K562 (cell line): ENCODE measurements around the gene EEF1AKMT4. TPM values are rescaled to one million over a fixed set of nuclear protein-coding genes. Genes with fewer than 3 reads are reported as not detected.

ENCODE experiments used
- CREM ChIP-seq: IDR thresholded peaks from 2 replicates; pipeline ENCODE4 v1.6.1; 2014; ENCODE audit warnings: antibody characterized with exemption, low read depth
- FOXA1 ChIP-seq: fragments of 450-650 bp; IDR thresholded peaks from 2 replicates; pipeline ENCODE4 v1.6.1; 2016; ENCODE audit warnings: mild to moderate bottlenecking, borderline replicate concordance
- HLTF ChIP-seq: fragments of 450-650 bp; IDR thresholded peaks from 2 replicates; pipeline ENCODE4 v1.6.1; 2016
- HMG20B ChIP-seq: fragments of 250-450 bp; sonication (Bioruptor Pico); IDR thresholded peaks from 2 replicates; pipeline ENCODE4 v1.5.0; 2021; ENCODE audit warnings: mild to moderate bottlenecking
- JUN ChIP-seq, 2 experiments: sonication (generic) in 1 of 2; formaldehyde crosslinking in 1 of 2; IDR thresholded peaks; 2 replicates each; pipeline versions ENCODE4 v1.6.1 to v1.8.0; 2012 to 2022; ENCODE audit warnings: borderline replicate concordance in 2 of 2, mild to moderate bottlenecking in 2 of 2, improper control_type of control experiment in 1 of 2, low read depth in 1 of 2, low read length in 1 of 2, missing genetic modification reagents in 1 of 2
- MCM2 ChIP-seq: fragments of 450-650 bp; IDR thresholded peaks from 2 replicates; pipeline ENCODE4 v1.6.1; 2017; ENCODE audit warnings: low read depth, mild to moderate bottlenecking
- PCBP2 ChIP-seq: fragments of 200-400 bp; formaldehyde crosslinking; IDR thresholded peaks from 2 replicates; pipeline ENCODE4 v1.6.1; 2018; ENCODE audit warnings: low read length, low read depth, mild to moderate bottlenecking, moderate library complexity; ENCODE audit not compliant: poor library complexity, severe bottlenecking
- PTBP1 ChIP-seq: fragments of 200-400 bp; formaldehyde crosslinking; IDR thresholded peaks from 2 replicates; pipeline ENCODE4 v1.6.1; 2017; ENCODE audit warnings: low read depth, low read length
- RHOXF2B ChIP-seq: fragments of 250-450 bp; sonication (Bioruptor Pico); conservative IDR thresholded peaks from 2 replicates; pipeline ENCODE4 v1.5.1; 2021
- SLC30A9 ChIP-seq: fragments of 250-450 bp; sonication (Bioruptor Pico); IDR thresholded peaks from 2 replicates; pipeline ENCODE4 v1.8.0; 2022; ENCODE audit warnings: mild to moderate bottlenecking, moderate library complexity
- SMC3 ChIP-seq: conservative IDR thresholded peaks from 2 replicates; pipeline ENCODE4 v1.6.1; 2011; ENCODE audit warnings: low read depth, low read length, improper control_type of control experiment; ENCODE audit not compliant: insufficient read depth
- ZNF347 ChIP-seq: fragments of 450-650 bp; formaldehyde crosslinking; IDR thresholded peaks from 2 replicates; pipeline ENCODE4 v1.4.0; 2020; ENCODE audit warnings: low read depth, mild to moderate bottlenecking, moderate library complexity
- ZNF41 ChIP-seq: fragments of 250-450 bp; sonication (Bioruptor Pico); conservative IDR thresholded peaks from 2 replicates; pipeline ENCODE4 v1.4.0; 2020; ENCODE audit warnings: mild to moderate bottlenecking
- ZNF589 ChIP-seq: fragments of 200-800 bp; sonication (Bioruptor generic); IDR thresholded peaks from 2 replicates; pipeline ENCODE4 v1.6.1; 2016; ENCODE audit warnings: low read depth, missing genetic modification characterization, missing compliant biosample characterization
- ZNF707 ChIP-seq: fragments of 250-450 bp; sonication (Bioruptor Pico); conservative IDR thresholded peaks from 2 replicates; pipeline ENCODE4 v1.8.0; 2022; ENCODE audit warnings: inconsistent platforms, mild to moderate bottlenecking, moderate library complexity
- polyA plus RNA-seq, 8 experiments: library from polyadenylated mRNA; depleted of rRNA in 4 of 8; stranded (reverse) in 5 of 8; unstranded in 3 of 8; fragments of >200 nt; fragmentation: Nextera tagmentation in 2 of 8; fragmentation: Illumina TruSeq in 1 of 8; extraction: Ambion mirVana in 2 of 8; extraction: Trizol in 1 of 8; gene quantifications; 2 replicates each; pipeline versions ENCODE4 v1.2.1 to v1.2.3, GENCODE V29; 2011 to 2014; ENCODE audit warnings: inconsistent platforms in 1 of 8, missing spikeins in 1 of 8
- total RNA-seq, 7 experiments: library from RNA; depleted of rRNA in 6 of 7; stranded (reverse); fragments of >200 nt in 6 of 7; fragmentation: Illumina TruSeq in 2 of 7; extraction: Trizol in 2 of 7; gene quantifications; 2 replicates each; pipeline versions ENCODE4 v1.2.1 to v1.2.3, GENCODE V29; 2011 to 2021; ENCODE audit warnings: low replicate concordance in 1 of 7
- TF ChIP-seq, protein P1 (sequence below): IDR thresholded peaks from 3 replicates; pipeline ENCODE4 v1.6.1; 2011; ENCODE audit warnings: borderline replicate concordance, mild to moderate bottlenecking; ENCODE audit not compliant: insufficient read length, insufficient read depth
- TF ChIP-seq, protein P2 (sequence below): sonication (generic); formaldehyde crosslinking; IDR thresholded peaks from 2 replicates; pipeline ENCODE4 v1.5.0; 2020; ENCODE audit warnings: missing genetic modification reagents
- TF ChIP-seq, protein P3 (sequence below): fragments of 450-650 bp; formaldehyde crosslinking; IDR thresholded peaks from 2 replicates; pipeline ENCODE4 v1.4.0; 2020; ENCODE audit warnings: mild to moderate bottlenecking, moderate library complexity
- TF ChIP-seq, protein P4 (sequence below): fragments of 250-450 bp; sonication (Bioruptor Pico); IDR thresholded peaks from 2 replicates; pipeline ENCODE4 v1.8.0; 2021; ENCODE audit warnings: moderate library complexity, mild to moderate bottlenecking, inconsistent platforms
- TF ChIP-seq, protein P5 (sequence below): fragments of 450-650 bp; IDR thresholded peaks from 2 replicates; pipeline ENCODE4 v1.6.1; 2017; ENCODE audit warnings: mild to moderate bottlenecking, moderate library complexity
- TF ChIP-seq, protein P6 (sequence below): IDR thresholded peaks from 2 replicates; pipeline ENCODE4 v1.6.1; 2011; ENCODE audit warnings: borderline replicate concordance, low read depth, mild to moderate bottlenecking, moderate library complexity, low read length; ENCODE audit not compliant: insufficient read depth, poor library complexity, severe bottlenecking

Gene EEF1AKMT4
- total and polyA plus RNA-seq, 9 of the 15 experiments (the other 6 are each of a cell fraction or from before 2014, with no cell fraction given): 10.3 to 49.4 (median 18.9) TPM

DNA sequence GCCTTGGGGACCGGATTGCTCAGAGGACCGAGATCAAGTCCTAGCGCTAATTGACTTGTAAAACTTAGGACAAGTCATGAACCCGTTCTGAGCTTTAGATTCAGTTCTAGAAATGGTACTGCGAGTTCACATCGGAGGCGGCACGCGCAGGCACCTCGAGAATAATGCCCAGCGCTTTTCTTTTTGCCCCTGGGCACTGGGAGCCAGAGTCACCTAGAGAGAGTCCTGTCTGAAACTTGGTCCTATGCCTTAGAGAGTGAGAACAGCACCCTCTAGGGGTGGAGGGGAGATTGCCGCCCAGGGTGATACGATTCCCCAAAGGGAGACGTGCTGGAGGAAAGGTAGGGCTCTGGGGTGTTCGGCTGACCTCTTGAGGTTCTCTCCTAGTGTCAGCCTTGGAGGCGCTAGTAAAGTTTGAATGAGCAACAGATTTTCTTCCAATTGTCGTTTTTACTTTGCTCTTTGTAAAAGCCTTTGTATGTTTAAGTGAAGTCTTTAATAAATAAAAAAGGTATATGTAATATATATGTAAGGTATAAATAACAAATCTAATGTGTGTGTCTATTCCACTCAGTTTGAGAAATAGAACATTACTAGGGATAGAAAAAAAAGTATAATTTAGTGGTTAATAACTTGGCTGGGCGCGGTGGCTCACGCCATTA is 826 bp downstream of the EEF1AKMT4 start (continued):
- TF ChIP-seq, protein P1, sequence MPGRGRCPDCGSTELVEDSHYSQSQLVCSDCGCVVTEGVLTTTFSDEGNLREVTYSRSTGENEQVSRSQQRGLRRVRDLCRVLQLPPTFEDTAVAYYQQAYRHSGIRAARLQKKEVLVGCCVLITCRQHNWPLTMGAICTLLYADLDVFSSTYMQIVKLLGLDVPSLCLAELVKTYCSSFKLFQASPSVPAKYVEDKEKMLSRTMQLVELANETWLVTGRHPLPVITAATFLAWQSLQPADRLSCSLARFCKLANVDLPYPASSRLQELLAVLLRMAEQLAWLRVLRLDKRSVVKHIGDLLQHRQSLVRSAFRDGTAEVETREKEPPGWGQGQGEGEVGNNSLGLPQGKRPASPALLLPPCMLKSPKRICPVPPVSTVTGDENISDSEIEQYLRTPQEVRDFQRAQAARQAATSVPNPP: no peak
- TF ChIP-seq SMC3 (peak; percentile 66; the same call in 1 of the 2 replicates), PCBP2 (no peak), ZNF41 (CRISPR knock-in tag) (no peak), ZNF589 (CRISPR knock-in tag) (no peak), ZNF707 (CRISPR knock-in tag) (no peak), JUN (IDR thresholded peaks at IDR 0.05; ENCODE audit: borderline replicate concordance, low read depth, low read length) (peak; percentile 34; the same call in 1 of the 2 replicates), JUN (CRISPR knock-in tag; IDR thresholded peaks at IDR 0.05; ENCODE audit: borderline replicate concordance) (no peak), MCM2 (no peak), PTBP1 (no peak), FOXA1 (no peak), CREM (peak; percentile 60), HLTF (no peak), RHOXF2B (CRISPR knock-in tag) (no peak), HMG20B (no peak), ZNF347 (CRISPR knock-in tag) (no peak), SLC30A9 (CRISPR knock-in tag) (no peak)
- TF ChIP-seq, protein P2, sequence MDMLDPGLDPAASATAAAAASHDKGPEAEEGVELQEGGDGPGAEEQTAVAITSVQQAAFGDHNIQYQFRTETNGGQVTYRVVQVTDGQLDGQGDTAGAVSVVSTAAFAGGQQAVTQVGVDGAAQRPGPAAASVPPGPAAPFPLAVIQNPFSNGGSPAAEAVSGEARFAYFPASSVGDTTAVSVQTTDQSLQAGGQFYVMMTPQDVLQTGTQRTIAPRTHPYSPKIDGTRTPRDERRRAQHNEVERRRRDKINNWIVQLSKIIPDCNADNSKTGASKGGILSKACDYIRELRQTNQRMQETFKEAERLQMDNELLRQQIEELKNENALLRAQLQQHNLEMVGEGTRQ (CRISPR knock-in tag): no peak
- TF ChIP-seq, protein P3, sequence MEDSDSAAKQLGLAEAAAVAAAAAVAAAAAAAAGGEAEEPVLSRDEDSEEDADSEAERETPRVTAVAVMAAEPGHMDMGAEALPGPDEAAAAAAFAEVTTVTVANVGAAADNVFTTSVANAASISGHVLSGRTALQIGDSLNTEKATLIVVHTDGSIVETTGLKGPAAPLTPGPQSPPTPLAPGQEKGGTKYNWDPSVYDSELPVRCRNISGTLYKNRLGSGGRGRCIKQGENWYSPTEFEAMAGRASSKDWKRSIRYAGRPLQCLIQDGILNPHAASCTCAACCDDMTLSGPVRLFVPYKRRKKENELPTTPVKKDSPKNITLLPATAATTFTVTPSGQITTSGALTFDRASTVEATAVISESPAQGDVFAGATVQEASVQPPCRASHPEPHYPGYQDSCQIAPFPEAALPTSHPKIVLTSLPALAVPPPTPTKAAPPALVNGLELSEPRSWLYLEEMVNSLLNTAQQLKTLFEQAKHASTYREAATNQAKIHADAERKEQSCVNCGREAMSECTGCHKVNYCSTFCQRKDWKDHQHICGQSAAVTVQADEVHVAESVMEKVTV: peak; percentile 61
- TF ChIP-seq, protein P4, sequence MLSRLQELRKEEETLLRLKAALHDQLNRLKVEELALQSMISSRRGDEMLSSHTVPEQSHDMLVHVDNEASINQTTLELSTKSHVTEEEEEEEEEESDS (CRISPR knock-in tag): no peak
- TF ChIP-seq, protein P5, sequence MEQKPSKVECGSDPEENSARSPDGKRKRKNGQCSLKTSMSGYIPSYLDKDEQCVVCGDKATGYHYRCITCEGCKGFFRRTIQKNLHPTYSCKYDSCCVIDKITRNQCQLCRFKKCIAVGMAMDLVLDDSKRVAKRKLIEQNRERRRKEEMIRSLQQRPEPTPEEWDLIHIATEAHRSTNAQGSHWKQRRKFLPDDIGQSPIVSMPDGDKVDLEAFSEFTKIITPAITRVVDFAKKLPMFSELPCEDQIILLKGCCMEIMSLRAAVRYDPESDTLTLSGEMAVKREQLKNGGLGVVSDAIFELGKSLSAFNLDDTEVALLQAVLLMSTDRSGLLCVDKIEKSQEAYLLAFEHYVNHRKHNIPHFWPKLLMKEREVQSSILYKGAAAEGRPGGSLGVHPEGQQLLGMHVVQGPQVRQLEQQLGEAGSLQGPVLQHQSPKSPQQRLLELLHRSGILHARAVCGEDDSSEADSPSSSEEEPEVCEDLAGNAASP: no peak
- TF ChIP-seq, protein P6, sequence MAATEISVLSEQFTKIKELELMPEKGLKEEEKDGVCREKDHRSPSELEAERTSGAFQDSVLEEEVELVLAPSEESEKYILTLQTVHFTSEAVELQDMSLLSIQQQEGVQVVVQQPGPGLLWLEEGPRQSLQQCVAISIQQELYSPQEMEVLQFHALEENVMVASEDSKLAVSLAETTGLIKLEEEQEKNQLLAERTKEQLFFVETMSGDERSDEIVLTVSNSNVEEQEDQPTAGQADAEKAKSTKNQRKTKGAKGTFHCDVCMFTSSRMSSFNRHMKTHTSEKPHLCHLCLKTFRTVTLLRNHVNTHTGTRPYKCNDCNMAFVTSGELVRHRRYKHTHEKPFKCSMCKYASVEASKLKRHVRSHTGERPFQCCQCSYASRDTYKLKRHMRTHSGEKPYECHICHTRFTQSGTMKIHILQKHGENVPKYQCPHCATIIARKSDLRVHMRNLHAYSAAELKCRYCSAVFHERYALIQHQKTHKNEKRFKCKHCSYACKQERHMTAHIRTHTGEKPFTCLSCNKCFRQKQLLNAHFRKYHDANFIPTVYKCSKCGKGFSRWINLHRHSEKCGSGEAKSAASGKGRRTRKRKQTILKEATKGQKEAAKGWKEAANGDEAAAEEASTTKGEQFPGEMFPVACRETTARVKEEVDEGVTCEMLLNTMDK: peak; percentile 76
